ENCODE results near the gene ACACA. TPM values are rescaled to one million over a fixed set of nuclear protein-coding genes. Genes with fewer than 3 reads are reported as not detected.

The ACACA gene
- total RNA-seq, 4 donors from 2014 or later, result 40.5 to 64.1 (median 51.8) TPM

DNA sequence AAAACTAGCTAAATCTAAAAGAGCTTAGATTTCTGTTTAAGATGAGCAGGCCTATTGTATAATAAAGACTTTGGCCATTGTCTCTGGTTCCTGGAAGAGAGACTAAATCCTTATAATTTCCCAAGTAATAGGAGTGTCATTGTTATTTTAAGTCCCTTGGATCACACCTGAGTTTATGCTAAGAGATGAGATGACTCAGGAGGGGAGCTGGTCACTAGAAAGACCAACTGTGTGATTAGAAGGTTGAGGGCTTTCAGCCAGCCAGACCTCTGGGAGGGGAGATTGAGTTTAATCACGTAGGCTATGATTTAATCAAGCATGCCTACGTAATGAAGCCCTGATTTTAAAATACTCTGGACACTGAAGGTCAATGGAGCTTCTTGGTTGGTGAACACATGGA lies 187.8 kb downstream of the ACACA start:
- Histone ChIP-seq H3K9me3 (no peaks in the 10 kb centered on the region), H3K36me3 (peaks cover 0 to 82% of the 10 kb centered on the region in 2 donors), H3K27me3 (no peaks in the 10 kb centered on the region), H3K27ac (no peak overlapping the region), H3K4me3 (no peak overlapping the region), H3K4me1 (no peaks in the 10 kb centered on the region)
- 86% methylated on average over 2 of the region's 2 CpGs; no CpG with 5 or more reads in 1 of the 2 donors for WGBS, 2 donors (ENCODE audit: low coverage in 1 of 2)
- ATAC-seq, result no peak
- TF ChIP-seq POLR2A (IDR thresholded peaks at IDR 0.05), result no peak
- TF ChIP-seq, protein P1, sequence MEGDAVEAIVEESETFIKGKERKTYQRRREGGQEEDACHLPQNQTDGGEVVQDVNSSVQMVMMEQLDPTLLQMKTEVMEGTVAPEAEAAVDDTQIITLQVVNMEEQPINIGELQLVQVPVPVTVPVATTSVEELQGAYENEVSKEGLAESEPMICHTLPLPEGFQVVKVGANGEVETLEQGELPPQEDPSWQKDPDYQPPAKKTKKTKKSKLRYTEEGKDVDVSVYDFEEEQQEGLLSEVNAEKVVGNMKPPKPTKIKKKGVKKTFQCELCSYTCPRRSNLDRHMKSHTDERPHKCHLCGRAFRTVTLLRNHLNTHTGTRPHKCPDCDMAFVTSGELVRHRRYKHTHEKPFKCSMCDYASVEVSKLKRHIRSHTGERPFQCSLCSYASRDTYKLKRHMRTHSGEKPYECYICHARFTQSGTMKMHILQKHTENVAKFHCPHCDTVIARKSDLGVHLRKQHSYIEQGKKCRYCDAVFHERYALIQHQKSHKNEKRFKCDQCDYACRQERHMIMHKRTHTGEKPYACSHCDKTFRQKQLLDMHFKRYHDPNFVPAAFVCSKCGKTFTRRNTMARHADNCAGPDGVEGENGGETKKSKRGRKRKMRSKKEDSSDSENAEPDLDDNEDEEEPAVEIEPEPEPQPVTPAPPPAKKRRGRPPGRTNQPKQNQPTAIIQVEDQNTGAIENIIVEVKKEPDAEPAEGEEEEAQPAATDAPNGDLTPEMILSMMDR (IDR thresholded peaks at IDR 0.05), result no peak
- TF ChIP-seq POLR2AphosphoS5 (IDR thresholded peaks at IDR 0.05), result no peak
- no peak for TF ChIP-seq EP300 (IDR thresholded peaks at IDR 0.05)

DNA sequence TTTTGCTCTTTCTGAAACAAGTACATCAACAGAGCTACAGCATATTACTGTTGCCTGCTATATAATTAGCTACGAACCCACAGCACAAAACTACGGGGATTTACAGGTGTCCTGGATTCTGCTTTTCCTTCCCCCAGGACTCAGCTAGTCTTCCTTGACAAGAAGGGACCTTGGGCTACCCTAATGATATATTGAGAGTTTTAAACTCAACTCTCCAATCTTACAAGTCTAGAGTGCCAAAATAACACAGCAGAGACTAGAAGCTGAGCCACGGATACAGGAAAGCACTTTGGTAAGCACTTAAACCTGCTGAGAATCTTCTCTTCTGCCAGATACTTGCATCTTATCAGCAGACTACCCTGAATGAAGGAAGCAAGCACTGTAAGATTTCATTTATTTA lies 192.2 kb downstream of the ACACA start:
- ATAC-seq, result no peak
- WGBS, 2 donors (ENCODE audit: low coverage in 1 of 2), result 58 to 79% methylated on average over 3 of the region's 3 CpGs
- H3K9me3 ChIP-seq, result no peaks in the 10 kb centered on the region
- H3K27me3 ChIP-seq, result no peaks in the 10 kb centered on the region
- no peak overlapping the region for H3K27ac ChIP-seq
- peaks cover 0 to 70% of the 10 kb centered on the region in 2 donors for H3K36me3 ChIP-seq
- TF ChIP-seq EP300 (IDR thresholded peaks at IDR 0.05), result no peak
- no peak for TF ChIP-seq POLR2AphosphoS5 (IDR thresholded peaks at IDR 0.05)
- TF ChIP-seq, protein P1 (IDR thresholded peaks at IDR 0.05), result no peak
- no peak for TF ChIP-seq POLR2A (IDR thresholded peaks at IDR 0.05)
- no peak overlapping the region for H3K4me3 ChIP-seq
- H3K4me1 ChIP-seq, result no peaks in the 10 kb centered on the region

DNA sequence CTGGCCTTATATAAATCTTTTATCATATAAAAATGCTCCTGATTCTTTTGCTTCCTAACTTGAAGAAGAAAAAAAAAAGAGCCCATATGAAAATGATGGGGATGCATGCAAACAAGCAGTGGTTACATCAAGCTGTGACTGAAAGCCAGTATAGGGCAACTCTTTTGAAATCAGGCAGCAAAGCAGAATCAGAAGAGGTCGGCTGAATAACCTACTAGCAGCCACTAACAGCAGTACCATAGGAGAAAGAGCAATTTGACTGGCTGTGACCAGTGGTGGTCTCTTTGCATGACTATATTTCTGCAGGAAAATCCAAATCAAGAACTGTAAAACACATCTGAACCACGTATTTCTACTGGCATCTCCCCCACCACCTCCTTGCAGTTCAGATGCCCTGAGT lies 192.7 kb downstream of the ACACA start:
- 58 to 84% methylated on average over 2 of the region's 2 CpGs for WGBS, 2 donors (ENCODE audit: low coverage in 1 of 2)

DNA sequence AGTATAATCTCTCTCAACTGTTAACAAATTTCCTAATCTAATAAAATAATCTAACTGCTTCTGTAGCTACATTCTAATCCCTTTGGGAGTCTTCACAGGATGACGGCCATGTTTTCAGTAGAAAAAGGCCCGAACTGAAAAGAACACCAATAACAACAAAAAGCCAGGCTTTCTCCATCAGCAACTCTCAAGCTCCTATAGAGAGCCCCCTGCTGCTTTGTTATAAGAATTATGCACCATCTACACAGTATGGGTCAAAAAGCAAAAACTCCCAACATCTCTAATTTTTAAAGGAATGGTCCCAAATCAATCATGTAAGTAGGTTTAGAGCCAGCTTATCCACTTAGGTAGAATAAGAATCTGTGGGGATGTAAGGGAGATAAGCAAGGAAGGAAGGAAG lies 194.5 kb downstream of the ACACA start:
- TF ChIP-seq EP300 (IDR thresholded peaks at IDR 0.05) (no peak), POLR2AphosphoS5 (IDR thresholded peaks at IDR 0.05) (no peak), POLR2A (IDR thresholded peaks at IDR 0.05) (no peak)
- TF ChIP-seq, protein P1 (IDR thresholded peaks at IDR 0.05), result no peak
- H3K36me3 ChIP-seq, result peaks cover 0 to 72% of the 10 kb centered on the region in 2 donors
- H3K27me3 ChIP-seq, result no peaks in the 10 kb centered on the region
- H3K4me1 ChIP-seq, result no peaks in the 10 kb centered on the region
- WGBS, 2 donors (ENCODE audit: low coverage in 1 of 2), result 70 to 82% methylated on average over 2 of the region's 2 CpGs
- H3K9me3 ChIP-seq, result no peaks in the 10 kb centered on the region
- no peak overlapping the region for H3K4me3 ChIP-seq
- no peak overlapping the region for H3K27ac ChIP-seq
- no peak for ATAC-seq

More for the DNA sequence above, 192.7 kb downstream of the ACACA start:
- H3K27me3 ChIP-seq, result no peaks in the 10 kb centered on the region
- TF ChIP-seq POLR2AphosphoS5 (IDR thresholded peaks at IDR 0.05), result no peak
- TF ChIP-seq, protein P1 (IDR thresholded peaks at IDR 0.05), result no peak
- no peak for TF ChIP-seq EP300 (IDR thresholded peaks at IDR 0.05)
- no peak for TF ChIP-seq POLR2A (IDR thresholded peaks at IDR 0.05)
- no peak overlapping the region for H3K27ac ChIP-seq
- no peaks in the 10 kb centered on the region for H3K4me1 ChIP-seq
- no peaks in the 10 kb centered on the region for H3K9me3 ChIP-seq
- no peak overlapping the region for H3K4me3 ChIP-seq
- no peak for ATAC-seq
- H3K36me3 ChIP-seq, result peaks cover 0 to 69% of the 10 kb centered on the region in 2 donors

DNA sequence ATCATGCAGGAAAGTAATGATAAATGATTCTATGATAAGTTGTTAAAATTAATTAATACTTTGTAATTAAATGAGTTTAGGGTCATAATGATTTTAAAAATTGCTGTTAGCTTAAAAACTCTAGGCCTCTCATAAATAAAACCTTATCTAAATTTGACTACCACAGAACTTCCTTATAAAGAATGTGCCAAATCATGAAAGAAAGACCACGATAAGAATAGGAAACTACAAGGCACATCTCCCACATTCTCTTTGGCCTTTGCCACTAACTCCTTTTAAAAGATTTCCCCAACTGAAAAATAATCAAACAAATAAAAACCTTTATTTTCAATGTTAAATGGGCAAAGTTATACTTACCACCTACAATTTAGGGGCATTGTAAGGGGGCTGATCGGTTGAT lies 195.5 kb downstream of the ACACA start:
- Histone ChIP-seq H3K36me3 (peaks cover 1 to 74% of the 10 kb centered on the region in 2 donors), H3K4me3 (no peak overlapping the region), H3K9me3 (no peaks in the 10 kb centered on the region), H3K4me1 (no peaks in the 10 kb centered on the region), H3K27ac (no peak overlapping the region), H3K27me3 (no peaks in the 10 kb centered on the region)
- 59 to 92% methylated on average over 2 of the region's 2 CpGs for WGBS, 2 donors (ENCODE audit: low coverage in 1 of 2)
- TF ChIP-seq EP300 (IDR thresholded peaks at IDR 0.05) (no peak), POLR2AphosphoS5 (IDR thresholded peaks at IDR 0.05) (no peak), POLR2A (IDR thresholded peaks at IDR 0.05) (no peak)
- TF ChIP-seq, protein P1 (IDR thresholded peaks at IDR 0.05), result no peak
- ATAC-seq, result no peak
